ENCODE data around the gene AUTS2.

The AUTS2 gene

DNA sequence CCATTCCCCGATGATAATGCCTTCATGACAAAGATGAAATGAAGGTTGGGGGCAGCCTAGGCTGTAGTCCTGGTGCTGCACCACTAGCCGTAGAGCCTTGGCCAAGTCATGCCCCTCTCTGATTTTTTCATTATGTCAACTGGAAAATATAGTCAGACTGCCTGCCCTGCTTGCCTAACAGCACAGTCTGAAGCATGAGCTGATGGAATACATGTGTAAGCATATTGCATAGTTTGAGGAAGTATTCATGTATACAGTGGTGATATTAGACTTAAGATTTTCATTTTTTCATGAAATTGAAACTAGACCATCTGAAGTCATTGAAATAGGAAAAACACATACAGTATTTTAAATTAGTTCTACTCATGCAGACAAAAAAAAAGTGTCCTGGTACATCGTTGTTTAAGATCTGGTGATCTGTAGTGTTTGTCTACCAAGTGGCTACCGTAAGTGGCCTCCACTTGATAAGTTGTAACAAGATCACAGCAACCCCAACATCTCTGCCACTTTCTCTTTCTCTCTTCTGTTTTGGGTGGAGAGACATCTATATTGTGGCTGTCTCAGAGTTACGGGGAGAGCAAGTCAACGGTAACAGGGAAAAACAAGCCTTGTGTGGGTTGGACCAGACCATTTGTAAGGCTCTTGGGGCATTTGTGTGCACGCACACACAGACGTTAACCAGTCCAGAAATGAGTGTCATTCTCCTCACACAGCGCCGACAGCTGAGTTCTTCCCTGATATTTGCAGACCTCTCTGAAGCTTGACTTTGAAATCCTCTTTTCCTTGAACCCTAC is 817.1 kb downstream of the AUTS2 start:
- no peak for DNase-seq (ENCODE audit: low read depth in 2 of 2)

- DNase-seq (ENCODE audit: low read depth in 2 of 2): no peak
Measured at GRCh38 chr7:70416347-70416985, 818.2 kb downstream of the AUTS2 start.

GRCh38 chr7:70416986-70417655 is 818.8 kb downstream of the AUTS2 start:
- DNase-seq (ENCODE audit: low read depth in 2 of 2): no peak

DNA sequence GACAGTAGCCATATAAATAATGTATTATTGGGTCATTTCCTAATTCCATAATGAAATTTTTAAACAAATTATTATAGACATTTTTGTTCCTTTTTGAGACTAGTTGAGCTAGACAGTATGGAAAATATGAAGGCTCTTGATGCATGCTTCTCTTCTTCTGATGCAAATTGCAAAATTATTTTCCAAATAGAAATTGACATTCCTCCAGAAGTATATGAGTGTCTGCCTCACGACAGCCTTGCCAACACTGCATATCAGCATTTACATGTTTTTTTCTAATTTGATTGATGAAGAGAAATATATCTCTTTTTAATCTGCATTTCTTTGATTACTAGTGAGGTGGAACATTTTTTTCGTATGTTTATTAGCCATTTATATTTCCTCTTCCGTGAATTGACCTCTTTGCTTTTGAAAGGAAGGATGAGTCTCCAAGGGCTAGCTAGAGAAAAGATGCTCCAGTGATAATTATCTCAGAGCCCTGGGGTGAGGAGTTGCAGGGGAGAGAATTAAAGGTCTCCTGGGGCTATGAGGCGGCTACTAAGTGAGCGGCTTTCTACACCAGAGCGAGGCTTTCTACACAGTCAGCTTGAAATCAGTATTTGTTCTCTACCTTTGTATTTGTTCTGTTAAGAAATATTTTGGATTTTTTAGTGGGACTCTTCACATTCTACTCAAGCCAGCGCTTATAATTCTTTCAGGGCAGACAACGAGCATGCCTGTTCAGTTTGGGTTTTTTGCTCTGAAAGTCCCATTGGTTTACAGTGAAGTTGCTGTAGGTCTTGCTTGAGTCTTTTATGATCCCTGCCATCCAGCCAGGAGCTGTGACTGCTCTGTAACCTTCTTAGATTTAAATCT is 821.5 kb downstream of the AUTS2 start:
- no peak for DNase-seq (ENCODE audit: low read depth in 2 of 2)

DNA sequence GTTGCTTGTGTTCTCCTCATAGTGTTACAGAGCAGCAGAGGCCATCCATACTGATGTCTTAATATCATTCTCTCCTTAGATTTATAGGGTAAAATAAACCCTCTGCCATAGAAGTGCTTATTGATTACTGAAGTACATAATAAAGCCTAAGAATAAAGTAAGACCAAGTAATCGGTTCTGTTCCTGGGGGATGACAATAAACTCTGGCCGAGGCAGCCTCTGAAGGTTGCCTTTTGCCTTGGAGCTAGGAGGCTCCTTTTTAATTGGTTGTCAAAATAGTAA is 822.0 kb downstream of the AUTS2 start:
- no peak for DNase-seq (ENCODE audit: low read depth in 2 of 2)

DNA sequence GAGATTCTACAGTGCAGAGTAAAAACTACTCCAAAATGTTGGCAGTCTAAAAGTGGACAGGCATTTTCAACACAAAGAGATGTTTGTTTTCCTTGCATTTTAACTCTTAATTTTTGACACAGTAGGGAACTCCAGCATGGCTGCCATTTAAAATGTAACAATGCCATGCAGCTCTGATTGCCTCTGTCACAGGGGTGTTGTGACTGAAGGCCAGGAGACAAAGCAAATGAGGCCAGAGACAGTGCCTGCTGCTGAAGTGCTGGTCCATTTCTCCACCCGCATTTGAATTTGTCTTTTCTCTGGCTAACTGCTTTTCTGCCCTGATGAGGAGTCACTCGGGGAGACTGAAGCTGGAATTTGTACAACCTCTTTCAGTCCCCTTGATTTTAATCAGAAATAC is 823.0 kb downstream of the AUTS2 start:
- DNase-seq (ENCODE audit: low read depth in 2 of 2): no peak

- DNase-seq (ENCODE audit: low read depth in 2 of 2): no peak
Measured at GRCh38 chr7:70426249-70426880, 828.1 kb downstream of the AUTS2 start.

GRCh38 chr7:70432567-70433001 is 834.3 kb downstream of the AUTS2 start:
- DNase-seq (ENCODE audit: low read depth in 2 of 2): no peak

DNA sequence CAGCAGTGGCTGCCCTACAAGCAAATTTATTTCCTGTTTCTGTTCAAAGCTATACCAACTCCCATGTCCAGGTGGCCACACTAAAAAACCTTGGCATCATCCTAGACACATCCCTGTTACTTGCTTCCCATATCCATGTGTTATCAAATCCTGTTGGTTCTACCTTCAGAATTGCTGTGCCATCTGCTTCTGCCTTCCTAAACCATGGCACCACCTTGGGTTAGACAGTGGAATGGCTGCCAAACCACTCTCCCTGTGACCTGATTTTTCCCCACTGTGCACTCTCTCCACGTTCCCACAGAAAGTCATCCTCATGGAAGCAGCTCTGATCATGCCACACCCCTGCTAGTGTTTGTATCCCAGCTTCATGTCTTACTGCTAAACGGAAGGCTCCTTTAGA is 836.1 kb downstream of the AUTS2 start:
- DNase-seq (ENCODE audit: low read depth in 2 of 2): no peak

DNA sequence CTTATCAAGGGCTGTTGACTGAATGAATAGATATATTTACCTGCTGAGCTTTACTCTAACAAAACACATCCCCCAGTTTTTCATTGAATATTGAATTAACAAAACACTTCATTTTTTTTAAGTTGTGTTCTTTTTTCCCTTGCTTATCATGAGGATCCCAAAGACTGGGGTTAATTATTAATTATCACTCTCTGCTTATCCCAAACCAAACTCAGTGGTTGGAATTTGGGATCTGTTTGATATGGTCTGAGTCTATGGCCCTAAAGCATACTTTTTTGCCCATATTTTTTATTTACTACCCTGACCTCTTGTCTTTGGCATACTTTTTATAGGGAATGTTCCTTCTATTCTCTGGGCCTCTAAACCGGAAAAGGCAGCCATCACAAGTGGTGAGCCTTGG is 836.5 kb downstream of the AUTS2 start:
- DNase-seq (ENCODE audit: low read depth in 2 of 2): no peak

DNA sequence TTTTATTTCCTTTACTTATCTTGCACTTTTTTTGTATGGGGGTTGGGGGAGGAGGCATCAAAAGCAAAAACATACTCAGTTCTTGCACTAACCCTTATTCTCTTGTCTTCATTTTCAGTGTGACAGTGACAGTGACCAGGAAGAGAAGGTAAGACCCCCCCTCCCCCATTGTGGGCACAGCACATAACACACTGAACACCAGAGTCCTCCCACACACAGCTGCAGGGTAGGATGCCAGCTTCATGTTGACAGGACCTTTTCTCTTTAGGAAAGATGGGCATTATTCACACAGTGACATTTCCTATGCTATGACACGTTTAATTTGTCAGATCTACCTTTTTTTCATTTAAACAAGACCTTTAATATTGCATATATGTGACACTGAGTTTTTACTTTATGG is 837.4 kb downstream of the AUTS2 start:
- DNase-seq (ENCODE audit: low read depth in 2 of 2): no peak

GRCh38 chr7:70436790-70437350 is 838.6 kb downstream of the AUTS2 start:
- DNase-seq (ENCODE audit: low read depth in 2 of 2): no peak

DNA sequence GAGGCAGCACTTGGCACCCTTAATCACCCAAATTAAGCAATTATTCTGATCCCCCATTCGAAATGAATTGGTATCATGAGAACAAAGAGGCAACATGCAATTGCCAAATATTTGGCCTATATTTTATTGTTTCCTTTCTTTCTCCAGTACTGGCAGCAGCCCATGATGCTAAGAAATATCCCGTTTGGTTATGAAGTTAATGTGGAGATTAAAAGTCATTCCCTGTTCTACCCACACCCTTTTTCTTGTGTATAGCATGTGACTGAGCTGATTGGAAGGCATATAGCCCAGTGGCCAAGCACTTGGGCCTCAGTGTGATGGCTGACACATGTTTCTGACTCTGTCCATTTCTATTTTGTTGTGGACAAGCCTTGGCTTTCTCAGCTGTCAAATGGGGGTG is 841.4 kb downstream of the AUTS2 start:
- DNase-seq (ENCODE audit: low read depth in 2 of 2): no peak

DNA sequence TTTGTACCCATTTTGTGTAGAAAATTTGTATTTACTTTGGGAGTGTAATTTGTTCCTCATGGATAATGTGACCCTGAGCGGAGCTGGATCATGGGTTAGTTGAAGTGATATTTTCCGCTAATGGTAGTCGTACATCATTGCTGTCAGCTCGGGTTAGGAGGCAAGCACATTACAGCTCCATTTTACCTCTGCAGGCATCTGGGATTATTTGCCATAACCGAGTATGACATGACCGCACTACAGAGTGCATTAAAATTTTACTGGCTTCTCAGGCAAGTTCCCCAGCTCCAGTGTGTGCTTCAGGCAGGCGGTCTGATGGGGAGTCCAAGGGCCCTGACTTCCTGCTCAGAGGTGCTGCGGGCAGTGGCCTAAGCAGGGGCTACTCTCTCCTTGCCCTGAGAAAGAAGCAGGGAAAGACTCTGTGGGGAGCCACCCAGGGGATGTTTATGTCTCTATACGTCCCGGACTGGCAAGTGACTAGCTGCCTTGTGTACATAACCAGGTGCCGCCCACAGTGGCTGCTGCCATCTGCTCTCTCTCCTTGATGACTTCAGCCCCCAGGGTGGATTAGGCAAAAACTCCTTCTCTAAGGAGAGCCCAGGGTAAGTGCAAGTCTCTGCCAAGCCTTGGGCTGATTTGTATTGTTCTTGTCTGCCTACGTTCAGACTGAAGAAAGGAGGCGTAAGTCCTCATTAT is 848.3 kb downstream of the AUTS2 start:
- DNase-seq (ENCODE audit: low read depth in 2 of 2): no peak

GRCh38 chr7:70448312-70448906 is 850.1 kb downstream of the AUTS2 start:
- DNase-seq (ENCODE audit: low read depth in 2 of 2): no peak

GRCh38 chr7:70450731-70451130 is 852.5 kb downstream of the AUTS2 start:
- no peak for DNase-seq (ENCODE audit: low read depth in 2 of 2)

- DNase-seq (ENCODE audit: low read depth in 2 of 2): no peak
Measured at GRCh38 chr7:70455925-70456324, 857.6 kb downstream of the AUTS2 start.

GRCh38 chr7:70456719-70457118 is 858.4 kb downstream of the AUTS2 start:
- DNase-seq (ENCODE audit: low read depth in 2 of 2): no peak

- no peak for DNase-seq (ENCODE audit: low read depth in 2 of 2)
Measured at GRCh38 chr7:70457482-70457881, 859.2 kb downstream of the AUTS2 start.
